ENCODE measurements around the gene COL18A1.

COL18A1 gene

GRCh38 chr21:45490049-45490731, 85.2 kb downstream of the COL18A1 start:
- POLR2A ChIA-PET: no interaction called here
- CTCF ChIA-PET: no interaction called here
- no peak for DNase-seq (ENCODE audit: extremely low spot score)

GRCh38 chr21:45491056-45491455, 86.1 kb downstream of the COL18A1 start:
- ChIA-PET POLR2A (no interaction called here), CTCF (no interaction called here)
- no peak for TF ChIP-seq ZNF384 (IDR thresholded peaks at IDR 0.05)
- TF ChIP-seq PKNOX1 (IDR thresholded peaks at IDR 0.05): no peak
- TF ChIP-seq BHLHE40 (IDR thresholded peaks at IDR 0.05; ENCODE audit: borderline replicate concordance): no peak
- TF ChIP-seq L3MBTL2 (conservative IDR thresholded peaks at IDR 0.05): no peak
- no peak for TF ChIP-seq SP1 (IDR thresholded peaks at IDR 0.05)
- TF ChIP-seq FOXM1 (IDR thresholded peaks at IDR 0.05; ENCODE audit: borderline replicate concordance): no peak
- no peak for TF ChIP-seq FOXA1 (IDR thresholded peaks at IDR 0.05)
- no peak for TF ChIP-seq CTBP1 (IDR thresholded peaks at IDR 0.05; ENCODE audit: borderline replicate concordance)
- TF ChIP-seq FOXK2 (IDR thresholded peaks at IDR 0.05): no peak
- TF ChIP-seq LEF1 (IDR thresholded peaks at IDR 0.05; ENCODE audit: borderline replicate concordance): no peak
- TF ChIP-seq NFRKB (IDR thresholded peaks at IDR 0.05): no peak
- TF ChIP-seq HDGF (IDR thresholded peaks at IDR 0.05; ENCODE audit: borderline replicate concordance): no peak
- TF ChIP-seq ELF4 (IDR thresholded peaks at IDR 0.05): no peak
- TF ChIP-seq ARNT (IDR thresholded peaks at IDR 0.05): no peak
- no peak for TF ChIP-seq TARDBP (IDR thresholded peaks at IDR 0.05)
- no peak for TF ChIP-seq SUZ12 (IDR thresholded peaks at IDR 0.05)
- no peak for DNase-seq (ENCODE audit: extremely low spot score)

More at GRCh38 chr21:45490049-45490731, 85.2 kb downstream of the COL18A1 start:
- TF ChIP-seq NFRKB (IDR thresholded peaks at IDR 0.05) (no peak), SUZ12 (IDR thresholded peaks at IDR 0.05) (no peak), FOXA1 (IDR thresholded peaks at IDR 0.05) (no peak), ELF4 (IDR thresholded peaks at IDR 0.05) (no peak), L3MBTL2 (conservative IDR thresholded peaks at IDR 0.05) (no peak), HDGF (IDR thresholded peaks at IDR 0.05; ENCODE audit: borderline replicate concordance) (no peak), TARDBP (IDR thresholded peaks at IDR 0.05) (no peak), FOXK2 (IDR thresholded peaks at IDR 0.05) (no peak), SP1 (IDR thresholded peaks at IDR 0.05) (no peak), FOXM1 (IDR thresholded peaks at IDR 0.05; ENCODE audit: borderline replicate concordance) (no peak), BHLHE40 (IDR thresholded peaks at IDR 0.05; ENCODE audit: borderline replicate concordance) (no peak), PKNOX1 (IDR thresholded peaks at IDR 0.05) (no peak), CTBP1 (IDR thresholded peaks at IDR 0.05; ENCODE audit: borderline replicate concordance) (no peak), ZNF384 (IDR thresholded peaks at IDR 0.05) (no peak), LEF1 (IDR thresholded peaks at IDR 0.05; ENCODE audit: borderline replicate concordance) (no peak), ARNT (IDR thresholded peaks at IDR 0.05) (no peak)

- ChIA-PET POLR2A (no interaction called here), CTCF (interaction anchor here (0.6 kb wide), 1 partner anchor 1029 kb away, joined by 3 read pairs; no protein-coding TSS in a partner anchor)
- no peak for TF ChIP-seq ZNF384 (IDR thresholded peaks at IDR 0.05)
- no peak for TF ChIP-seq TARDBP (IDR thresholded peaks at IDR 0.05)
- TF ChIP-seq ELF4 (IDR thresholded peaks at IDR 0.05): no peak
- TF ChIP-seq HDGF (IDR thresholded peaks at IDR 0.05; ENCODE audit: borderline replicate concordance): no peak
- no peak for TF ChIP-seq LEF1 (IDR thresholded peaks at IDR 0.05; ENCODE audit: borderline replicate concordance)
- TF ChIP-seq ARNT (IDR thresholded peaks at IDR 0.05): no peak
- TF ChIP-seq NFRKB (IDR thresholded peaks at IDR 0.05): no peak
- TF ChIP-seq PKNOX1 (IDR thresholded peaks at IDR 0.05): no peak
- TF ChIP-seq L3MBTL2 (conservative IDR thresholded peaks at IDR 0.05): no peak
- no peak for TF ChIP-seq SP1 (IDR thresholded peaks at IDR 0.05)
- TF ChIP-seq FOXM1 (IDR thresholded peaks at IDR 0.05; ENCODE audit: borderline replicate concordance): no peak
- no peak for TF ChIP-seq SUZ12 (IDR thresholded peaks at IDR 0.05)
- TF ChIP-seq BHLHE40 (IDR thresholded peaks at IDR 0.05; ENCODE audit: borderline replicate concordance): no peak
- DNase-seq (ENCODE audit: extremely low spot score): no peak
Observed at GRCh38 chr21:45491623-45492022, 86.7 kb downstream of the COL18A1 start.

- ChIA-PET CTCF (no interaction called here), POLR2A (no interaction called here)
- no peak for DNase-seq (ENCODE audit: extremely low spot score)
- TF ChIP-seq NFRKB (IDR thresholded peaks at IDR 0.05) (no peak), ARNT (IDR thresholded peaks at IDR 0.05) (no peak)
Observed at GRCh38 chr21:45492765-45493164, 87.8 kb downstream of the COL18A1 start.

- no peak for TF ChIP-seq LEF1 (IDR thresholded peaks at IDR 0.05; ENCODE audit: borderline replicate concordance)
- TF ChIP-seq PKNOX1 (IDR thresholded peaks at IDR 0.05): no peak
- no peak for TF ChIP-seq TARDBP (IDR thresholded peaks at IDR 0.05)
- no peak for TF ChIP-seq FOXK2 (IDR thresholded peaks at IDR 0.05)
- TF ChIP-seq ZNF384 (IDR thresholded peaks at IDR 0.05): no peak
- no peak for TF ChIP-seq BHLHE40 (IDR thresholded peaks at IDR 0.05; ENCODE audit: borderline replicate concordance)
- no peak for TF ChIP-seq SP1 (IDR thresholded peaks at IDR 0.05)
- TF ChIP-seq CTBP1 (IDR thresholded peaks at IDR 0.05; ENCODE audit: borderline replicate concordance): no peak
- no peak for TF ChIP-seq NFRKB (IDR thresholded peaks at IDR 0.05)
- no peak for TF ChIP-seq SUZ12 (IDR thresholded peaks at IDR 0.05)
- no peak for TF ChIP-seq ARNT (IDR thresholded peaks at IDR 0.05)
- TF ChIP-seq HDGF (IDR thresholded peaks at IDR 0.05; ENCODE audit: borderline replicate concordance): no peak
- CTCF ChIA-PET: no interaction called here
- POLR2A ChIA-PET: no interaction called here
- no peak for DNase-seq (ENCODE audit: extremely low spot score)
Observed at GRCh38 chr21:45493401-45494001, 88.5 kb downstream of the COL18A1 start.

Data from HEK293T (cell line).